Measurements from ENCODE around the gene ADAMTS9.
A peak's percentile ranks its signal among the peaks of the same experiment; 100 is the strongest.

GRCh38 chr3:64685800-64686445 is 1.9 kb downstream of the ADAMTS9 start:
- TF ChIP-seq CTCF (IDR thresholded peaks at IDR 0.05): peak in 3 of 4 experiments; percentile 18 to 31 (median 22)
- TF ChIP-seq POLR2A (IDR thresholded peaks at IDR 0.05): peak; percentile 90 to 91
- peak; percentile 95 to 98 (median 98) for TF ChIP-seq POLR2AphosphoS5 (IDR thresholded peaks at IDR 0.05)

Measured in sigmoid colon (tissue), 4 donors.